Esophagus muscularis mucosa (tissue), 4 donors: ENCODE data around the gene RAB12. TPM values are rescaled to one million over a fixed set of nuclear protein-coding genes. Genes with fewer than 3 reads are reported as not detected.

ENCODE experiments used
- DNase-seq: peaks from one replicate; pipeline ENCODE4 v3.0.0-alpha.2; 2017; ENCODE audit errors: extremely low spot score
- H3K27ac ChIP-seq, 4 donors: fragments of 200-600 bp; sonication (generic); replicated peaks in 1 of 4; 1 replicate in 3 of 4; 2 replicates in 1 of 4; pipeline ENCODE4 v1.5.1; 2016 to 2019; ENCODE audit warnings: mild to moderate bottlenecking in 1 of 4
- H3K27me3 ChIP-seq, 4 donors: fragments of 200-600 bp; sonication (generic); one replicate each; pipeline versions ENCODE4 v1.5.1 to v1.6.0; 2016 to 2019
- H3K36me3 ChIP-seq, 4 donors: fragments of 200-600 bp; sonication (generic); one replicate each; pipeline ENCODE4 v1.5.1; 2016 to 2019
- H3K4me1 ChIP-seq, 4 donors: fragments of 200-600 bp; sonication (generic); one replicate each; pipeline ENCODE4 v1.5.1; 2016 to 2019
- H3K4me3 ChIP-seq, 4 donors: fragments of 200-600 bp; sonication (generic); 1 replicate in 2 of 4; 2 replicates in 2 of 4; pipeline ENCODE4 v1.5.1; 2016 to 2019; ENCODE audit warnings: mild to moderate bottlenecking in 4 of 4, moderate library complexity in 1 of 4
- H3K9me3 ChIP-seq, 4 donors: fragments of 200-600 bp; sonication (generic); 1 replicate in 3 of 4; 2 replicates in 1 of 4; pipeline ENCODE4 v1.5.1; 2016 to 2019
- CTCF ChIP-seq, 3 experiments: fragments of 200-600 bp in 2 of 3; fragments of 450-650 bp in 1 of 3; sonication (generic) in 2 of 3; IDR thresholded peaks; one replicate each; pipeline ENCODE4 v1.5.1; 2017 to 2019; ENCODE audit warnings: antibody characterized with exemption in 3 of 3, mild to moderate bottlenecking in 2 of 3, moderate library complexity in 1 of 3
- EP300 ChIP-seq: sonication (generic); formaldehyde crosslinking; IDR thresholded peaks from one replicate; pipeline ENCODE4 v1.6.1; 2017; ENCODE audit warnings: antibody characterized with exemption
- POLR2A ChIP-seq: fragments of 450-650 bp; IDR thresholded peaks from one replicate; pipeline ENCODE4 v1.6.1; 2017; ENCODE audit warnings: antibody characterized with exemption, moderate library complexity, mild to moderate bottlenecking, low read depth
- POLR2AphosphoS5 ChIP-seq, 2 donors: sonication (generic); formaldehyde crosslinking; IDR thresholded peaks; one replicate each; pipeline ENCODE4 v1.6.1; 2017; ENCODE audit warnings: antibody characterized with exemption in 2 of 2
- WGBS: methylation state at CpG from one replicate; pipeline ENCODE4 v1.1.5; 2018; 5-methylcytosine and 5-hydroxymethylcytosine counted together
- intact Hi-C: fragments of 100-400 bp; cut with DNase I; formaldehyde crosslinking; loops from one replicate; pipeline ENCODE4 v1.15.1; 2023
- total RNA-seq, 4 donors: library from RNA; depleted of rRNA; stranded (reverse); fragments of >200 nt; gene quantifications; one replicate each; pipeline versions ENCODE4 v1.1.0 to v1.2.1, GENCODE V29; 2016

The RAB12 gene
- total RNA-seq, 4 donors from 2014 or later: 61.0 to 76.3 (median 68.9) TPM

- WGBS: 98% methylated on average over 6 of the region's 6 CpGs
- peaks cover 15 to 36% (median 24%) of the 10 kb centered on the region in 4 donors for H3K36me3 ChIP-seq
- TF ChIP-seq POLR2AphosphoS5 (IDR thresholded peaks at IDR 0.05) (no peak), CTCF (IDR thresholded peaks at IDR 0.05) (no peak), EP300 (no peak), POLR2A (no peak)
- no peaks in the 10 kb centered on the region for H3K27me3 ChIP-seq
- no peaks in the 10 kb centered on the region for H3K9me3 ChIP-seq
- no peak overlapping the region for H3K4me3 ChIP-seq
- peaks cover 15 to 50% (median 26%) of the 10 kb centered on the region in 4 donors for H3K4me1 ChIP-seq
- intact Hi-C loops: no loop called here
- H3K27ac ChIP-seq: no peak overlapping the region
- DNase-seq: no peak
Observed at GRCh38 chr18:8626414-8627106, 17.3 kb downstream of the RAB12 start.

GRCh38 chr18:8627107-8627472 is 17.9 kb downstream of the RAB12 start:
- intact Hi-C loops: no loop called here
- Histone ChIP-seq H3K4me3 (no peak overlapping the region), H3K27me3 (no peaks in the 10 kb centered on the region), H3K27ac (no peak overlapping the region), H3K9me3 (no peaks in the 10 kb centered on the region), H3K36me3 (peaks cover 15 to 36% (median 25%) of the 10 kb centered on the region in 4 donors), H3K4me1 (peaks cover 13 to 50% (median 26%) of the 10 kb centered on the region in 4 donors)
- DNase-seq: no peak
- TF ChIP-seq EP300 (no peak), CTCF (IDR thresholded peaks at IDR 0.05) (no peak), POLR2A (no peak), POLR2AphosphoS5 (IDR thresholded peaks at IDR 0.05) (no peak)
- 92% methylated on average over 11 of the region's 11 CpGs for WGBS

GRCh38 chr18:8627540-8627939 is 18.3 kb downstream of the RAB12 start:
- 79% methylated on average over 4 of the region's 4 CpGs for WGBS
- Histone ChIP-seq H3K27ac (no peak overlapping the region), H3K9me3 (no peaks in the 10 kb centered on the region)

GRCh38 chr18:8629602-8630001 is 20.4 kb downstream of the RAB12 start:
- H3K27me3 ChIP-seq: no peaks in the 10 kb centered on the region
- peaks cover 22 to 56% (median 40%) of the 10 kb centered on the region in 4 donors for H3K36me3 ChIP-seq
- DNase-seq: no peak
- WGBS: 100% methylated on average over 3 of the region's 3 CpGs
- H3K4me1 ChIP-seq: peaks cover 4 to 29% (median 15%) of the 10 kb centered on the region in 4 donors
- TF ChIP-seq CTCF (IDR thresholded peaks at IDR 0.05) (no peak), POLR2AphosphoS5 (IDR thresholded peaks at IDR 0.05) (no peak), EP300 (no peak), POLR2A (no peak)
- intact Hi-C loops: no loop called here
- no peak overlapping the region for H3K4me3 ChIP-seq
- no peak overlapping the region for H3K27ac ChIP-seq
- H3K9me3 ChIP-seq: no peaks in the 10 kb centered on the region

More at GRCh38 chr18:8627540-8627939, 18.3 kb downstream of the RAB12 start:
- Histone ChIP-seq H3K4me1 (peaks cover 13 to 47% (median 26%) of the 10 kb centered on the region in 4 donors), H3K27me3 (no peaks in the 10 kb centered on the region), H3K4me3 (no peak overlapping the region), H3K36me3 (peaks cover 15 to 36% (median 25%) of the 10 kb centered on the region in 4 donors)
- no peak for DNase-seq
- TF ChIP-seq POLR2AphosphoS5 (IDR thresholded peaks at IDR 0.05) (no peak), POLR2A (no peak), CTCF (IDR thresholded peaks at IDR 0.05) (no peak), EP300 (no peak)
- intact Hi-C loops: no loop called here
